Non-pigmented ciliary epithelial cell (primary cell): ENCODE measurements around the gene HIPK2.

Experiments used
- DNase-seq: peaks from one replicate; pipeline ENCODE4 v3.0.0-alpha.2; 2010; ENCODE audit warnings: low read depth

HIPK2 gene

DNA sequence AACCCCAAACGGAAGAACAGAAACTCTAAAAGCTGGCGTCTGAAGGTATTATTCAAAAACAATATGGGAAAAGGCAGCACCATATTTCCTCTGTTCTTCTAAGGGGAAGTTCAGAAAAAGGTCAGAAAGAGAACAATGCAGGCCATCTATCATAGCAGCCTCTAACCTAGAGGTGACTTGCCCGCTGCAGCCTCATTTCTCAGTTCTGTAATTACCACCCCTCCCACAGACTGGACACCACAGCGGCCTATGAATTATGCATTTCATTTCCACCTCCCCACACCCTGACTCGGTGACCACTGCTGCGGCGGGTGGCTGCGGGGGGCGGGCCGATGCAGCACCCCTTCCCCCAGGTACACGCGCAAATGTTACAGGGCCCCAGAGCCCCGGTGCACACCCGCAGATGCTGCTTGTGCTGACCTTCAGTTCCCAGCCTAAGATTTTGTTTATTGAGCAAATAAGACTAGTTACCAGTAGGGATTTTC, 128.8 kb downstream of the HIPK2 start:
- no peak for DNase-seq

DNA sequence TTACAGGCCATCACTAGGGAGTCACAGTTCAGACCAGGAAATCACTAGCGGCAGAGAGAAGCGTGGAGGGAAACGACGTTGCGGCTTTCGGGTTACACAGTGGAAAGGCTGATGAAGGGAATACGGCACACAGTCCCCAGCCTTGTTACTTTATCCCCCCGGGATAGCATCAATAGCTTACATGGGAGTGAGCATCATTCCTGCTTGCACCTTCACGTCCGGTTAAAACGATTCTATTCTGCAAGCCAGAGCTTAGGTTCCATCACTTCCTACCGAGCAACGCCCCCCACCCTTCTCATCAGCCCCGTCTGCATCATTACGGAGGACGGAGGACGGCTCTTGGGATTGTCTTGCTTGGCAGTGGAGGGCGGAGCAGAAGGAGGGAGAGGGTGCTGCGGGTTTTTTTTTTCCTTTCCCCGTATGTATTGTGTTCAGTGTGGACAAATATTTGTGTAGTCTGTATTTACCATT, 129.4 kb downstream of the HIPK2 start:
- no peak for DNase-seq

- no peak for DNase-seq
Observed at GRCh38 chr7:139647814-139648390, 129.9 kb downstream of the HIPK2 start.

GRCh38 chr7:139647085-139647484, 130.7 kb downstream of the HIPK2 start:
- DNase-seq, result no peak

GRCh38 chr7:139646566-139646965, 131.2 kb downstream of the HIPK2 start:
- DNase-seq, result no peak

- DNase-seq, result peak; percentile 43
Observed at GRCh38 chr7:139645572-139646523, 131.9 kb downstream of the HIPK2 start.

GRCh38 chr7:139643951-139644585, 133.7 kb downstream of the HIPK2 start:
- DNase-seq, result no peak

GRCh38 chr7:139642283-139642682, 135.5 kb downstream of the HIPK2 start:
- DNase-seq, result no peak

GRCh38 chr7:139641337-139641992, 136.3 kb downstream of the HIPK2 start:
- no peak for DNase-seq

DNA sequence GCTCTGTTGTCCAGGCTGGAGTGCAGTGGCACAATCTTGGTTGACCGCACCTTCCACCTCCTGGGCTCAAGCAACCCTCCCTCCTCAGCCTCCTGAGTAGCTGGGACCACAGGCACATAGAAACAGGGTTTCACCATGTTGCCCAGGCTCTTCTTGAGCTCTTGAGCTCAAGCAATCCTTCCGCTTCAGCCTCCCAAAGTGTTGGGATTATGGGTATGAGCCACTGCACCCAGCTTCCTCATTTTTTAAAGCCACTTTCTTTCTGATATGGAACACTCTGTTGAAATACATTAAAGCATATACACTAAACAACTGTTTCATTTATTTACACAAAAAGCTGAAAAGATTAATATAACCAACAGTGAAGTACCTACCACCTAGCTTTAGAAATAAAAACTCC, 137.1 kb downstream of the HIPK2 start:
- DNase-seq, result no peak

DNA sequence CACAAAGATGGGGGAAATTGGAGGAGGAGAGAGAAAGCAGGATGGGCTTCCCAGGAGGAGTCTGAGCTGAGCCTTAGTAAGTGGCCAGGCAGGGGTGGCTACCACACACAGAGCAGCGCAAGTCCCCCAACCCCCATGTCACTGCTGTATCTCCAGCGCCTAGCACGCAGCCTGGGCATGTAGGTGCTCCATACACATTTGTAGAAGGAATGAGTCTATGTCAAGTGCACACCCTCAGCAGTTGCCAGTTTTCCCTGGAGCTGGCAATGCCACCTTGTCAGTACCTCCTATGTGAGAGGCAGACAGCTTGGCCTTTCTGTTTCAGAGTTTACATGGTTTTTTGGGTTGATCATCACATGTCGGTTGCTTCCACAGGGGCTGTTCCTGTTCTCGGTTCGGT, 138.2 kb downstream of the HIPK2 start:
- DNase-seq, result no peak

DNA sequence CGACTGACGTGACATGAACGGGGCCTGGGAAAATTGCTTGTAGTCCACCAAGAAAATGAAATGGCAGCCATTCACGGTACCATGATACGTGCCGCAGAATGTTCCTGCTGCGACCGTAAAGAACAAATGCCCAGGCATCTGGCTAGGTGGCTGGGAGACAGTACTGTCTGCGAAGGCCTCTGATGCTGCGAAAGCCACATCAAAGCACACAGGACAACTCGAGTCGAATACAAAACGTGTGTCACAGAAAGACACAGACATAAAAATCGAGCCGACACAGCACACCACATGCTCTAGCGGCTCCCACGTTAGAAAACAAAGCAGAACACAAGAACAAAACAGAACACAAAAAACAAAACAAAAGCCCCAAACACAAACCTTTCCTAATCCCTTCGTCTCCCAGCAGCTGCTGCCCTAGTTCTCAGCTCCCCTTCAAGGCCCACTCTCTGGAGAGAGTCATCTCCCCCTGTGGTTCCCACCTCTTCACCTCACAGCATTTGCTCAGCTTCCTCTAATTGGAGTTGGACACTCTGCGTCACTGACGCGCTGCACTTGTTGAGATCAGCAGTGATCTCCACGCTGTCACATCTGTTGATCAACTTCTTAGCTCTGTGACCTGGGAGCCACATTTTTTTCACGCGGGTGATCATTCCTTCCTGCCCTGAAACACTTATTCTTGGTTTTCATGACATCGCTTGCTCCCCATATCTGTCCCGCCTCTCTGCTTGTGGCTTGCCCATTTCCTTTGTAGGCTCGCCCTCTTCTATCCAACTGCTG, 142.1 kb downstream of the HIPK2 start:
- DNase-seq, result no peak

DNA sequence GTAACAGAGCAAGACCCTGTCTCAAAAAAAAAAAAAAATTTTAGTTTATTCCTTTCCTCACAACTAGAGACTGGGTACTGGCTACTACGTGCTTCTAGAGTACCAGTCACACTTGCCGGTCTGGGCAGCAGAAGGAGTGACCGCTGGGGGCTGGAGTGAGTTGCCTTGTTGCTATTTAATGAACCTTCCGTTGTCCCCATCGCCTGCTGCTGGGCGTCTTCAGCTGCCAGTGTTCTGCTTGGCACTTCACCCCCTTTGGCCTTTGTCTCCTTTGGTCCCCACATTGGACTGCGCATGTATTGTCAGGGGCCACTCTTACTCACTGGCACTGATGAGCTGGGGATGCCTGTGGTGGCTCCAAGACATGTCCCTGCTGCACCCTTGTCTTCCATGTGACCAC, 143.7 kb downstream of the HIPK2 start:
- DNase-seq, result no peak

GRCh38 chr7:139631520-139632031, 146.2 kb downstream of the HIPK2 start:
- DNase-seq, result no peak

DNA sequence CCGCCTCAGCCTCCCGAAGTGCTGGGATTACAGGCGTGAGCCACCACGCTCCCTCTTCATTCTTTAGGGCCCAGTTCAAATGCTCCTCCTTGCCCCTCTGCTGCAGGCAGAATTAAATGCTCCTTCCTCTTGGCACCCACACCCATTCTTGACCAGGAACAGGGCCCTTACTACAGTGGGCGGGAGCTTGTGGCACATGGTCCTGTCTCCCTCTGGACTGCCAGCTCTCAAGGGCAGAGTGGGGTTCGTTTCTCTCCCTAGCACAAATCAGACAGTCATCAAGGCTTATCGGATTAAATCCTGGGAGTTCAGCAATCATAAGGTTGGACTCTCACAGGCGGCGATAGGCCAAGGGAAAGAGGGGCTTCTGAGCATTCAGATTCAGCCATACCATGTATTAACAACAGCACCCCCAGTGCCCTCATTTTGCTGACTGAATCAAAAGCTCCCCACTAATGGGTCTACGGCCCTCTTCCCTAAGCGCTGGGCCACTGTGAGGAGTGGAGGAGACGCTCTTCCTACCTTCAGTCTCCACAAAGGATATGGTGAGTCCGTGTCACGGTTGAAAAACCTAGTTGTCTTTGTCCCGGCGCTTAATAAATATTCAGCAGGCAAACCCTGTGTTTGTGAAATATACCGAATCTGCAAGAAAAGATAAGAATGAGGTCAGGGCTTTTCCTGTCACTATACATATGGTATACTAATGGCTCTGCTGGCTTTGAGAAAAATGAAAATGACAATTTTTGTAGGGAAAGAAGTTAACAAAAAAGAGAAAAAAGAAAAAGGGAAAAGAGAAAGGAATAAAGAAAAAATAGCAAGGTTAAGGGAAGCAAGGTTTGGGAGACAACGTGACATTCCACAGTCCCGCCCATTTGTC, 146.9 kb downstream of the HIPK2 start:
- DNase-seq, result no peak

GRCh38 chr7:139629392-139630082, 148.3 kb downstream of the HIPK2 start:
- no peak for DNase-seq

- no peak for DNase-seq
Observed at GRCh38 chr7:139627831-139628230, 150.0 kb downstream of the HIPK2 start.

GRCh38 chr7:139626817-139627216, 151.0 kb downstream of the HIPK2 start:
- DNase-seq, result no peak

DNA sequence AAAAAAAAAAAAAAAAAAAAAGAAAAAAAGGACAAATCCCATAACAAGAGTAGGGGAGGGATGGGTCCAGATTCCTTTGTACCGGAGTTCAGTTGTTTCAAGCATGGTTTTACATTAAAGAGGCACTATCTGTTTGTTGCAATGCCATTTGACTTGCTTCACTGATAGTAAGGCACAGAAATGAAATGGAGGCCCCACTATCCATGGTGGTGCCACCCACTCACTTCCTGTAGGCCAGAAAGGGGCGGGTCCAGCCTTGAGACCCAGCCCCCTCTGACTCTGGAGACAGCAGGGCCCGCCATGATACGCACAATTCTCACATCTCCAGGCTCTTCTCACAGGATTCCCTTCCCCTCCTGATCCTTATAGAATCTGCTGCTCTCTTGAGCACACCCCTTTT, 154.3 kb downstream of the HIPK2 start:
- no peak for DNase-seq
